HFF-Myc (cell line): ENCODE data around the gene NKAIN4.

Source experiments
- DNase-seq: peaks from one replicate; pipeline ENCODE4 v3.0.0-alpha.2; 2011; ENCODE audit warnings: low read depth; ENCODE audit errors: extremely low read depth
- H3K4me3 ChIP-seq: replicated peaks from 2 replicates; pipeline ENCODE4 v1.5.1; 2011; ENCODE audit warnings: low read depth, mild to moderate bottlenecking, control low read depth, low read length
- CTCF ChIP-seq: IDR thresholded peaks from 2 replicates; pipeline ENCODE4 v1.5.1; 2012; ENCODE audit warnings: mild to moderate bottlenecking, low read depth, low read length, control low read depth; ENCODE audit errors: missing control alignments

The NKAIN4 gene

GRCh38 chr20:63270606-63271325 is 16.5 kb upstream of the NKAIN4 start:
- no peak for TF ChIP-seq CTCF
- no peak overlapping the region for H3K4me3 ChIP-seq
- no peak for DNase-seq

- no peak for TF ChIP-seq CTCF
- no peak overlapping the region for H3K4me3 ChIP-seq
- no peak for DNase-seq
Measured at GRCh38 chr20:63269724-63270123, 15.5 kb upstream of the NKAIN4 start.

GRCh38 chr20:63268671-63269439 is 14.6 kb upstream of the NKAIN4 start:
- no peak for TF ChIP-seq CTCF
- no peak for DNase-seq
- H3K4me3 ChIP-seq = no peak overlapping the region

GRCh38 chr20:63268256-63268655 is 14.0 kb upstream of the NKAIN4 start:
- TF ChIP-seq CTCF = no peak
- H3K4me3 ChIP-seq = no peak overlapping the region
- DNase-seq = no peak

GRCh38 chr20:63267691-63268090 is 13.4 kb upstream of the NKAIN4 start:
- no peak for DNase-seq
- no peak for TF ChIP-seq CTCF
- H3K4me3 ChIP-seq = no peak overlapping the region

- DNase-seq = peak; percentile 14
- no peak overlapping the region for H3K4me3 ChIP-seq
- TF ChIP-seq CTCF = no peak
Measured at GRCh38 chr20:63265891-63266515, 11.7 kb upstream of the NKAIN4 start.
